ENCODE measurements around the gene TMEM253. TPM values are rescaled to one million over a fixed set of nuclear protein-coding genes. Genes with fewer than 3 reads are reported as not detected.

The TMEM253 gene
- polyA plus RNA-seq, 1 of the 3 experiments (the other 2 are of a cell fraction), result 0.82 TPM

- Histone ChIP-seq H4K20me1 (ENCODE audit: insufficient read depth) (peaks cover 12% of the 10 kb centered on the region; the same call in 1 of the 2 replicates), H2AFZ (ENCODE audit: low read depth) (peak within 1 kb of the TSS; percentile 89), H3K4me3 (ENCODE audit: low read depth in 2 of 2, low read length in 1 of 2) (peak within 1 kb of the TSS; percentile 68 to 76), H3K9me3 (no peaks in the 10 kb centered on the region), H3K4me1 (ENCODE audit: control insufficient read depth in 1 of 2, insufficient read depth in 2 of 2, low read depth in 1 of 2, low read length in 1 of 2) (peaks cover 36 to 37% of the 10 kb centered on the region in 2 experiments), H3K9ac (peak within 1 kb of the TSS; percentile 68), H3F3A (replicated peaks; ENCODE audit: insufficient read depth) (peaks cover 38% of the 10 kb centered on the region), H3K4me2 (peak within 1 kb of the TSS; percentile 75), H3K27me3 (ENCODE audit: insufficient read depth) (no peaks in the 10 kb centered on the region), H3K36me3 (replicated peaks in 1 of 2; ENCODE audit: control insufficient read depth in 1 of 2, insufficient read depth in 2 of 2, low read length in 1 of 2) (peaks cover 0 to 3% of the 10 kb centered on the region in 2 experiments), H3K27ac (ENCODE audit: low read depth in 2 of 2, low read length in 1 of 2) (peak within 1 kb of the TSS; percentile 44 to 94; a peak in 3 of 4 replicates), H3K79me2 (ENCODE audit: insufficient read depth) (no peaks in the 10 kb centered on the region), H3K9me2 (no peaks in the 10 kb centered on the region)
- ChIA-PET CTCF (interaction anchor here (1.1 to 20.5 kb wide), 7 partner anchors 8 to 82 kb away, joined by 3 to 555 read pairs (median 68); partner anchors contain the start of genes ARHGEF40, NDRG2 and TMEM253), POLR2A (interaction anchor here (1.0 to 3.9 kb wide), 4 partner anchors 9 to 97 kb away, joined by 3 to 19 read pairs (median 4); partner anchors contain the start of gene ARHGEF40)
- WGBS (ENCODE audit: low lambda C conversion rate), result 2% methylated on average over 22 of the region's 90 CpGs
- DNase-seq, result peak; percentile 89
- peak; percentile 18; the same call in 1 of the 2 replicates for TF ChIP-seq CTCF (IDR thresholded peaks at IDR 0.05)
- TF ChIP-seq, protein P1, sequence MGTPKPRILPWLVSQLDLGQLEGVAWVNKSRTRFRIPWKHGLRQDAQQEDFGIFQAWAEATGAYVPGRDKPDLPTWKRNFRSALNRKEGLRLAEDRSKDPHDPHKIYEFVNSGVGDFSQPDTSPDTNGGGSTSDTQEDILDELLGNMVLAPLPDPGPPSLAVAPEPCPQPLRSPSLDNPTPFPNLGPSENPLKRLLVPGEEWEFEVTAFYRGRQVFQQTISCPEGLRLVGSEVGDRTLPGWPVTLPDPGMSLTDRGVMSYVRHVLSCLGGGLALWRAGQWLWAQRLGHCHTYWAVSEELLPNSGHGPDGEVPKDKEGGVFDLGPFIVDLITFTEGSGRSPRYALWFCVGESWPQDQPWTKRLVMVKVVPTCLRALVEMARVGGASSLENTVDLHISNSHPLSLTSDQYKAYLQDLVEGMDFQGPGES (IDR thresholded peaks at IDR 0.05; ENCODE audit: low read depth, low read length), result no peak
- TF ChIP-seq EP300 (IDR thresholded peaks at IDR 0.05; ENCODE audit: borderline replicate concordance in 1 of 2, low read depth in 1 of 2, low read length in 1 of 2), result no peak; a peak in 1 of 4 replicates
- TF ChIP-seq FOSL2 (IDR thresholded peaks at IDR 0.05; ENCODE audit: borderline replicate concordance, low read depth), result no peak
- no peak for TF ChIP-seq EZH2phosphoT487 (IDR thresholded peaks at IDR 0.05; ENCODE audit: borderline replicate concordance, low read depth)
- no peak for TF ChIP-seq ZBTB33 (IDR thresholded peaks at IDR 0.05; ENCODE audit: borderline replicate concordance, low read depth)
- TF ChIP-seq MEF2A (IDR thresholded peaks at IDR 0.05; ENCODE audit: borderline replicate concordance, low read depth), result no peak
- TF ChIP-seq RCOR1 (IDR thresholded peaks at IDR 0.05; ENCODE audit: low read length), result no peak
- TF ChIP-seq RAD21 (IDR thresholded peaks at IDR 0.05; ENCODE audit: low read length), result no peak
- no peak for TF ChIP-seq USF1 (IDR thresholded peaks at IDR 0.05; ENCODE audit: borderline replicate concordance, low read depth)
- peak; percentile 36 for TF ChIP-seq CHD2 (IDR thresholded peaks at IDR 0.05; ENCODE audit: low read length, partially characterized antibody)
- no peak for TF ChIP-seq TEAD4 (IDR thresholded peaks at IDR 0.05; ENCODE audit: borderline replicate concordance, insufficient read depth)
- no peak for TF ChIP-seq FOXJ3 (CRISPR knock-in tag; IDR thresholded peaks at IDR 0.05)
- TF ChIP-seq, protein P2, sequence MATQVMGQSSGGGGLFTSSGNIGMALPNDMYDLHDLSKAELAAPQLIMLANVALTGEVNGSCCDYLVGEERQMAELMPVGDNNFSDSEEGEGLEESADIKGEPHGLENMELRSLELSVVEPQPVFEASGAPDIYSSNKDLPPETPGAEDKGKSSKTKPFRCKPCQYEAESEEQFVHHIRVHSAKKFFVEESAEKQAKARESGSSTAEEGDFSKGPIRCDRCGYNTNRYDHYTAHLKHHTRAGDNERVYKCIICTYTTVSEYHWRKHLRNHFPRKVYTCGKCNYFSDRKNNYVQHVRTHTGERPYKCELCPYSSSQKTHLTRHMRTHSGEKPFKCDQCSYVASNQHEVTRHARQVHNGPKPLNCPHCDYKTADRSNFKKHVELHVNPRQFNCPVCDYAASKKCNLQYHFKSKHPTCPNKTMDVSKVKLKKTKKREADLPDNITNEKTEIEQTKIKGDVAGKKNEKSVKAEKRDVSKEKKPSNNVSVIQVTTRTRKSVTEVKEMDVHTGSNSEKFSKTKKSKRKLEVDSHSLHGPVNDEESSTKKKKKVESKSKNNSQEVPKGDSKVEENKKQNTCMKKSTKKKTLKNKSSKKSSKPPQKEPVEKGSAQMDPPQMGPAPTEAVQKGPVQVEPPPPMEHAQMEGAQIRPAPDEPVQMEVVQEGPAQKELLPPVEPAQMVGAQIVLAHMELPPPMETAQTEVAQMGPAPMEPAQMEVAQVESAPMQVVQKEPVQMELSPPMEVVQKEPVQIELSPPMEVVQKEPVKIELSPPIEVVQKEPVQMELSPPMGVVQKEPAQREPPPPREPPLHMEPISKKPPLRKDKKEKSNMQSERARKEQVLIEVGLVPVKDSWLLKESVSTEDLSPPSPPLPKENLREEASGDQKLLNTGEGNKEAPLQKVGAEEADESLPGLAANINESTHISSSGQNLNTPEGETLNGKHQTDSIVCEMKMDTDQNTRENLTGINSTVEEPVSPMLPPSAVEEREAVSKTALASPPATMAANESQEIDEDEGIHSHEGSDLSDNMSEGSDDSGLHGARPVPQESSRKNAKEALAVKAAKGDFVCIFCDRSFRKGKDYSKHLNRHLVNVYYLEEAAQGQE (IDR thresholded peaks at IDR 0.05; ENCODE audit: low read depth, low read length), result no peak
- no peak for TF ChIP-seq FOXM1 (IDR thresholded peaks at IDR 0.05; ENCODE audit: low read depth)
- TF ChIP-seq POLR2AphosphoS5 (IDR thresholded peaks at IDR 0.05; ENCODE audit: low read depth, low read length), result peak; percentile 91
- TF ChIP-seq SIN3A (IDR thresholded peaks at IDR 0.05; ENCODE audit: borderline replicate concordance, low read depth, low read length), result no peak
- TF ChIP-seq RXRA (IDR thresholded peaks at IDR 0.05; ENCODE audit: borderline replicate concordance, low read depth), result no peak
- TF ChIP-seq TCF12 (IDR thresholded peaks at IDR 0.05), result no peak; the same call in 1 of the 2 replicates
- no peak; the same call in 1 of the 2 replicates for TF ChIP-seq YY1 (IDR thresholded peaks at IDR 0.05; ENCODE audit: low read depth)
Observed at GRCh38 chr14:21098076-21098891, 2.6 kb upstream of the TMEM253 start, which contains the start of gene ZNF219. Gene ZNF219 (minus strand): TSS chr14:21098655. CDS start chr14:21093591, 5,064 bp downstream.
